Progenitor cell of endocrine pancreas (in vitro differentiated cells): Measurements from ENCODE around the gene PLIN5. TPM values are rescaled to one million over a fixed set of nuclear protein-coding genes. Genes with fewer than 3 reads are reported as not detected.

ENCODE experiments used
- DNase-seq: peaks from one replicate; pipeline ENCODE4 v3.0.0; 2021; ENCODE audit warnings: low spot score; ENCODE audit not compliant: unreplicated experiment
- H3K27ac Mint-ChIP-seq: 2 replicates; pipeline ENCODE4 v1.8.0; 2021; ENCODE audit warnings: mild to moderate bottlenecking, moderate library complexity, mixed read lengths
- H3K27me3 Mint-ChIP-seq: 2 replicates; pipeline ENCODE4 v1.8.0; 2021; ENCODE audit warnings: mixed read lengths
- H3K36me3 Mint-ChIP-seq: 2 replicates; pipeline ENCODE4 v1.8.0; 2022; ENCODE audit warnings: mixed read lengths; ENCODE audit not compliant: insufficient read depth
- H3K4me1 Mint-ChIP-seq: 2 replicates; pipeline ENCODE4 v1.8.0; 2021; ENCODE audit warnings: low read depth, mixed read lengths
- H3K4me3 Mint-ChIP-seq: 2 replicates; pipeline ENCODE4 v1.8.0; 2021; ENCODE audit warnings: low read depth, mild to moderate bottlenecking, moderate library complexity, mixed read lengths
- H3K9me3 Mint-ChIP-seq: 2 replicates; pipeline ENCODE4 v1.8.0; 2021; ENCODE audit warnings: low read depth, mixed read lengths
- CTCF ChIP-seq: fragments of 200-600 bp; sonication (generic); IDR thresholded peaks from one replicate; pipeline ENCODE4 v1.5.0; 2021; ENCODE audit warnings: antibody characterized with exemption, mild to moderate bottlenecking; ENCODE audit not compliant: unreplicated experiment
- total RNA-seq: library from RNA; stranded (reverse); gene quantifications from 2 replicates; pipeline ENCODE4 v1.2.1, GENCODE V29; 2021

PLIN5 gene
- total RNA-seq, 1 donor from 2014 or later = 8.1 TPM

GRCh38 chr19:4494691-4495064, 40.3 kb downstream of the PLIN5 start:
- no peak overlapping the region for H3K27ac Mint-ChIP-seq
- DNase-seq = no peak
- H3K9me3 Mint-ChIP-seq = no peaks in the 10 kb centered on the region
- no peaks in the 10 kb centered on the region for H3K4me1 Mint-ChIP-seq
- peaks cover 9% of the 10 kb centered on the region for H3K36me3 Mint-ChIP-seq
- no peak overlapping the region for H3K4me3 Mint-ChIP-seq
- no peak for TF ChIP-seq CTCF
- no peaks in the 10 kb centered on the region for H3K27me3 Mint-ChIP-seq

GRCh38 chr19:4493929-4494690, 40.9 kb downstream of the PLIN5 start:
- no peak overlapping the region for H3K4me3 Mint-ChIP-seq
- peaks cover 10% of the 10 kb centered on the region for H3K36me3 Mint-ChIP-seq
- H3K27ac Mint-ChIP-seq = no peak overlapping the region
- no peak for DNase-seq
- no peak for TF ChIP-seq CTCF
- H3K9me3 Mint-ChIP-seq = no peaks in the 10 kb centered on the region
- no peaks in the 10 kb centered on the region for H3K27me3 Mint-ChIP-seq
- H3K4me1 Mint-ChIP-seq = no peaks in the 10 kb centered on the region

GRCh38 chr19:4493104-4493928, 41.7 kb downstream of the PLIN5 start:
- Mint-ChIP-seq H3K4me3 (no peak overlapping the region), H3K27me3 (no peaks in the 10 kb centered on the region), H3K9me3 (no peaks in the 10 kb centered on the region), H3K27ac (no peak overlapping the region), H3K4me1 (no peaks in the 10 kb centered on the region), H3K36me3 (peaks cover 12% of the 10 kb centered on the region)
- TF ChIP-seq CTCF = no peak
- DNase-seq = no peak

- H3K4me3 Mint-ChIP-seq = no peak overlapping the region
- H3K27ac Mint-ChIP-seq = no peak overlapping the region
- peaks cover 12% of the 10 kb centered on the region for H3K36me3 Mint-ChIP-seq
- DNase-seq = no peak
- no peaks in the 10 kb centered on the region for H3K27me3 Mint-ChIP-seq
- TF ChIP-seq CTCF = no peak
- no peaks in the 10 kb centered on the region for H3K9me3 Mint-ChIP-seq
- H3K4me1 Mint-ChIP-seq = no peaks in the 10 kb centered on the region
Observed at GRCh38 chr19:4492337-4493103, 42.5 kb downstream of the PLIN5 start.

- TF ChIP-seq CTCF = no peak
- H3K9me3 Mint-ChIP-seq = no peaks in the 10 kb centered on the region
- no peaks in the 10 kb centered on the region for H3K27me3 Mint-ChIP-seq
- no peak overlapping the region for H3K4me3 Mint-ChIP-seq
- H3K27ac Mint-ChIP-seq = no peak overlapping the region
- no peak for DNase-seq
- no peaks in the 10 kb centered on the region for H3K4me1 Mint-ChIP-seq
- H3K36me3 Mint-ChIP-seq = peaks cover 14% of the 10 kb centered on the region
Observed at GRCh38 chr19:4491446-4491845, 43.6 kb downstream of the PLIN5 start.
